Karpas-422 (cell line): Measurements from ENCODE around the gene CCDC7. TPM values are rescaled to one million over a fixed set of nuclear protein-coding genes. Genes with fewer than 3 reads are reported as not detected.

Experiments used
- DNase-seq: peaks from one replicate; pipeline ENCODE4 v3.0.0-alpha.2; 2015
- H2AFZ ChIP-seq: fragments of 200-600 bp; sonication (generic); 2 replicates; pipeline ENCODE4 v1.6.1; 2014; ENCODE audit warnings: antibody characterized with exemption, low read length, mixed read lengths
- H3K27ac ChIP-seq: fragments of 200-600 bp; sonication (generic); 2 replicates; pipeline ENCODE4 v1.5.1; 2014; ENCODE audit warnings: mild to moderate bottlenecking, low read length, moderate library complexity
- H3K27me3 ChIP-seq: fragments of 200-600 bp; sonication (generic); 2 replicates; pipeline ENCODE4 v1.6.1; 2014; ENCODE audit warnings: low read length, mixed read lengths
- H3K36me3 ChIP-seq: fragments of 200-600 bp; sonication (generic); 2 replicates; pipeline ENCODE4 v1.6.1; 2014; ENCODE audit warnings: low read length, mixed read lengths; ENCODE audit not compliant: insufficient read depth
- H3K4me1 ChIP-seq: fragments of 200-600 bp; sonication (generic); 2 replicates; pipeline ENCODE4 v1.6.1; 2014; ENCODE audit warnings: mild to moderate bottlenecking, low read length, mixed read lengths
- H3K4me2 ChIP-seq: fragments of 200-600 bp; sonication (generic); 2 replicates; pipeline ENCODE4 v1.6.1; 2014; ENCODE audit warnings: low read length, low read depth, mild to moderate bottlenecking; ENCODE audit not compliant: poor library complexity, severe bottlenecking
- H3K4me3 ChIP-seq: fragments of 200-600 bp; sonication (generic); 2 replicates; pipeline ENCODE4 v1.5.1; 2014; ENCODE audit warnings: mild to moderate bottlenecking, antibody characterized with exemption, low read length, mixed read lengths
- H3K79me2 ChIP-seq: fragments of 200-600 bp; sonication (generic); 2 replicates; pipeline ENCODE4 v1.6.1; 2014; ENCODE audit warnings: mild to moderate bottlenecking, low read length, mixed read lengths
- H3K9ac ChIP-seq: fragments of 200-600 bp; sonication (generic); 2 replicates; pipeline ENCODE4 v1.6.0; 2014; ENCODE audit warnings: low read length
- H3K9me2 ChIP-seq: fragments of 200-600 bp; sonication (generic), shearing (Covaris generic); replicated peaks from 2 replicates; pipeline ENCODE4 v1.6.0; 2014; ENCODE audit warnings: mild to moderate bottlenecking, low read length, moderate library complexity; ENCODE audit not compliant: insufficient read depth
- H3K9me3 ChIP-seq: fragments of 300-700, 200-600 bp; sonication (generic); 2 replicates; pipeline ENCODE4 v1.6.1; 2014; ENCODE audit warnings: low read length, mixed read lengths
- H4K20me1 ChIP-seq: fragments of 200-600 bp; sonication (generic); 2 replicates; pipeline ENCODE4 v1.6.1; 2014; ENCODE audit warnings: mild to moderate bottlenecking, antibody characterized with exemption, low read length, low read depth; ENCODE audit not compliant: insufficient read depth
- total RNA-seq: library from RNA; depleted of rRNA; stranded (reverse); fragments of >200 nt; shearing (Covaris generic); gene quantifications from 2 replicates; pipeline ENCODE4 v1.2.3, GENCODE V29; 2014; ENCODE audit warnings: low replicate concordance

Gene CCDC7
- total RNA-seq, 1 experiment from 2014 or later: 19.7 TPM

DNA sequence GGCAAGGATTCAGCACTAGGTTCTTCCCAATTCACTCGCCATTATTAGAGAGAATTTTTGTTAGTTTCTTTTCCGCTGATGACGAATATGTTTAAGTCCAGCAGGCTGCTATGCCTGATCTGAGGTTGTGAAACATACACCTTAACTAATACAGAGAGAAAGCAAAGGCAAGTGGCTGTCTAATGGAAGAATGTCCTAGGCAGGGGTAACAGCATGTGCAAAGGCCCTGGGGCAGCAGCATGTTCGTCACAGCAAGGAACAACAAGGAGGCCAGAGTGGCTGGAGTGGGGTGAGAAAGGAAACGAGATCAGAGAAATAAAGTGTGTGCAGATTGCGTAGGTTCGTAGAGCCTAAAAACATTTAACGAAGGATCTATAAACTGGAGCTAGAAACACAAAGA lies 35.4 kb upstream of the CCDC7 start:
- Histone ChIP-seq H3K9ac (no peak overlapping the region), H3K36me3 (no peaks in the 10 kb centered on the region), H3K4me1 (no peaks in the 10 kb centered on the region), H3K27me3 (no peaks in the 10 kb centered on the region), H3K27ac (no peak overlapping the region), H3K79me2 (no peaks in the 10 kb centered on the region), H2AFZ (no peak overlapping the region), H3K9me2 (no peaks in the 10 kb centered on the region), H4K20me1 (no peaks in the 10 kb centered on the region), H3K4me3 (no peak overlapping the region), H3K9me3 (no peaks in the 10 kb centered on the region), H3K4me2 (no peak overlapping the region)
- no peak for DNase-seq

- H2AFZ ChIP-seq: no peak overlapping the region
- H3K4me2 ChIP-seq: no peak overlapping the region
These were observed 34.0 kb upstream of the CCDC7 start for GRCh38 chr10:32411797-32412498.

GRCh38 chr10:32412499-32412853 lies 33.5 kb upstream of the CCDC7 start:
- Histone ChIP-seq H3K9me3 (no peaks in the 10 kb centered on the region), H4K20me1 (no peaks in the 10 kb centered on the region), H3K27ac (no peak overlapping the region), H3K79me2 (no peaks in the 10 kb centered on the region), H3K36me3 (no peaks in the 10 kb centered on the region), H3K9me2 (no peaks in the 10 kb centered on the region), H3K27me3 (no peaks in the 10 kb centered on the region), H3K4me1 (no peaks in the 10 kb centered on the region), H3K4me2 (no peak overlapping the region), H2AFZ (no peak overlapping the region), H3K4me3 (no peak overlapping the region), H3K9ac (no peak overlapping the region)
- no peak for DNase-seq

More at GRCh38 chr10:32411797-32412498, 34.0 kb upstream of the CCDC7 start:
- H3K27me3 ChIP-seq: no peaks in the 10 kb centered on the region
- H3K4me3 ChIP-seq: no peak overlapping the region
- H3K36me3 ChIP-seq: no peaks in the 10 kb centered on the region
- H3K27ac ChIP-seq: no peak overlapping the region
- no peaks in the 10 kb centered on the region for H4K20me1 ChIP-seq
- H3K9me2 ChIP-seq: no peaks in the 10 kb centered on the region
- H3K79me2 ChIP-seq: no peaks in the 10 kb centered on the region
- no peak for DNase-seq
- no peak overlapping the region for H3K9ac ChIP-seq
- no peaks in the 10 kb centered on the region for H3K4me1 ChIP-seq
- H3K9me3 ChIP-seq: no peaks in the 10 kb centered on the region

DNA sequence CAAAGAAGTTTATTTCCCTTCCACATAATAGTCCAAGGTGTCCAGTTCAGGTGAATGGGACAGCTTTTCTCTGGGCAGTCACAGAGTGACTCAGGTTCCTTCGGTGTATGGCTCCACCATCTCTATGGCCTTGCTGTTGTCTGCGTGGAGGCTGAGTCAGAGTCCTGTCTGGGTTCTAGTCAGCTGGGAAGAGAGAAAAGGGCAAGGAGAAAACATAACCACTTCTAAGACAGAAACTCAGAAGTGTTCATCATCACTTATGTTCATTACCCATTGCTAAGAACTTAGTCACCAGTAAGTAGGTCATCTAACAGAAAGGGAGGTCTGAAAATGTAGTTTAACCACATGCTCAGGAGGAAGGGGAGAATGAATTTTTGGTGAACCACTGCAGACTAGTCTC lies 32.4 kb upstream of the CCDC7 start:
- no peak overlapping the region for H3K4me2 ChIP-seq
- no peak for DNase-seq

GRCh38 chr10:32415361-32415760 lies 30.6 kb upstream of the CCDC7 start:
- no peak for DNase-seq
- no peaks in the 10 kb centered on the region for H3K27me3 ChIP-seq
- no peak overlapping the region for H3K4me3 ChIP-seq
- no peaks in the 10 kb centered on the region for H3K36me3 ChIP-seq
- no peaks in the 10 kb centered on the region for H3K9me3 ChIP-seq
- no peaks in the 10 kb centered on the region for H3K79me2 ChIP-seq
- no peaks in the 10 kb centered on the region for H3K9me2 ChIP-seq
- H3K4me1 ChIP-seq: no peaks in the 10 kb centered on the region
- H2AFZ ChIP-seq: no peak overlapping the region
- H3K9ac ChIP-seq: no peak overlapping the region
- no peaks in the 10 kb centered on the region for H4K20me1 ChIP-seq
- H3K27ac ChIP-seq: no peak overlapping the region
- H3K4me2 ChIP-seq: no peak overlapping the region

More for the DNA sequence above, 32.4 kb upstream of the CCDC7 start:
- H3K9ac ChIP-seq: no peak overlapping the region
- no peaks in the 10 kb centered on the region for H3K27me3 ChIP-seq
- H3K9me2 ChIP-seq: no peaks in the 10 kb centered on the region
- no peaks in the 10 kb centered on the region for H3K79me2 ChIP-seq
- H3K27ac ChIP-seq: no peak overlapping the region
- no peaks in the 10 kb centered on the region for H4K20me1 ChIP-seq
- H2AFZ ChIP-seq: no peak overlapping the region
- H3K4me3 ChIP-seq: no peak overlapping the region
- no peaks in the 10 kb centered on the region for H3K4me1 ChIP-seq
- no peaks in the 10 kb centered on the region for H3K9me3 ChIP-seq
- no peaks in the 10 kb centered on the region for H3K36me3 ChIP-seq

- Histone ChIP-seq H3K79me2 (no peaks in the 10 kb centered on the region), H3K27me3 (no peaks in the 10 kb centered on the region), H3K9me3 (no peaks in the 10 kb centered on the region), H3K27ac (no peak overlapping the region), H3K4me1 (no peaks in the 10 kb centered on the region), H2AFZ (no peak overlapping the region), H3K9ac (no peak overlapping the region), H3K36me3 (no peaks in the 10 kb centered on the region), H3K4me3 (no peak overlapping the region), H3K9me2 (no peaks in the 10 kb centered on the region), H3K4me2 (no peak overlapping the region), H4K20me1 (no peaks in the 10 kb centered on the region)
- DNase-seq: no peak
These were observed 27.9 kb upstream of the CCDC7 start for GRCh38 chr10:32417911-32418547.

- no peak overlapping the region for H2AFZ ChIP-seq
- H3K4me2 ChIP-seq: no peak overlapping the region
- H3K36me3 ChIP-seq: no peaks in the 10 kb centered on the region
- no peaks in the 10 kb centered on the region for H4K20me1 ChIP-seq
- H3K9ac ChIP-seq: no peak overlapping the region
- H3K27ac ChIP-seq: no peak overlapping the region
- H3K27me3 ChIP-seq: no peaks in the 10 kb centered on the region
- no peaks in the 10 kb centered on the region for H3K4me1 ChIP-seq
- no peaks in the 10 kb centered on the region for H3K79me2 ChIP-seq
- no peak overlapping the region for H3K4me3 ChIP-seq
- H3K9me2 ChIP-seq: no peaks in the 10 kb centered on the region
- no peak for DNase-seq
- H3K9me3 ChIP-seq: no peaks in the 10 kb centered on the region
These were observed 27.4 kb upstream of the CCDC7 start for GRCh38 chr10:32418572-32418971.

DNA sequence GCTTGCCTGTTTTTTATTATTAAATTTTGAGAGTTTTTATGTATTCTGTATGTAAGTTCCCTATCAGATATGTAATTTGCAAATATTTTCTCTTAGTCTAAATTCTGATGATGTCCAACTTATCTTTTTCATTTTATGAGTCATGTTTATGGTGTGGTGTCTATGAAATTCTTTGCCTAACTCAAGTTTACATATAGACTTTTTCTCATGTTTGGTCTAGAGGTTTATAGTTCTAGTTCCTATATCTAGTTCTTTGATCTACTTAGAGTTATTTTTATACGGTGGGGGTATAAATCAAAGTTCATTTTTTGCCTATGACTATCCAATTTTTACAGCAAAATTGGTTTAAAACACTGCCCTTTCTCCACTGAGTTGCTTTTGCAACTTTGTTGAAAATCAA lies 26.3 kb upstream of the CCDC7 start:
- Histone ChIP-seq H3K9me3 (no peaks in the 10 kb centered on the region), H2AFZ (no peak overlapping the region), H3K27ac (no peak overlapping the region), H4K20me1 (no peaks in the 10 kb centered on the region), H3K4me2 (no peak overlapping the region), H3K9ac (no peak overlapping the region), H3K79me2 (no peaks in the 10 kb centered on the region), H3K36me3 (no peaks in the 10 kb centered on the region), H3K4me3 (no peak overlapping the region), H3K9me2 (no peaks in the 10 kb centered on the region), H3K27me3 (no peaks in the 10 kb centered on the region), H3K4me1 (no peaks in the 10 kb centered on the region)
- DNase-seq: no peak
